Smooth muscle cell (in vitro differentiated cells): ENCODE measurements around the gene ARHGEF37. TPM values are rescaled to one million over a fixed set of nuclear protein-coding genes. Genes with fewer than 3 reads are reported as not detected.

Experiments
- DNase-seq: peaks from one replicate; lab custom pipeline; 2025; ENCODE audit not compliant: unreplicated experiment; lab: John Stamatoyannopoulos, UW
- H2AFZ ChIP-seq: fragments of 200-600 bp; sonication (generic); 2 replicates; pipeline ENCODE4 v1.6.0; 2016; ENCODE audit warnings: antibody characterized with exemption, low read depth, mild to moderate bottlenecking
- H3F3A ChIP-seq: fragments of 200-600 bp; sonication (generic); 2 replicates; pipeline ENCODE4 v1.6.0; 2017; ENCODE audit warnings: antibody characterized with exemption, low read depth
- H3K27ac ChIP-seq: fragments of 200-600 bp; sonication (generic); 2 replicates; pipeline ENCODE4 v1.5.1; 2016; ENCODE audit warnings: low read depth, mild to moderate bottlenecking
- H3K27me3 ChIP-seq: fragments of 200-600 bp; sonication (generic); 2 replicates; pipeline ENCODE4 v1.6.1; 2016; ENCODE audit warnings: low read depth, mild to moderate bottlenecking
- H3K36me3 ChIP-seq: fragments of 200-600 bp; sonication (generic); 2 replicates; pipeline ENCODE4 v1.5.1; 2016; ENCODE audit warnings: low read depth
- H3K4me1 ChIP-seq: fragments of 200-600 bp; sonication (generic); 2 replicates; pipeline ENCODE4 v1.5.1; 2016; ENCODE audit warnings: low read depth
- H3K4me2 ChIP-seq: fragments of 200-600 bp; sonication (generic); 2 replicates; pipeline ENCODE4 v1.6.0; 2016; ENCODE audit warnings: mild to moderate bottlenecking
- H3K4me3 ChIP-seq: fragments of 200-600 bp; sonication (generic); 2 replicates; pipeline ENCODE4 v1.5.1; 2016; ENCODE audit warnings: mild to moderate bottlenecking
- H3K79me2 ChIP-seq: fragments of 200-600 bp; sonication (generic); 2 replicates; pipeline ENCODE4 v1.6.0; 2016; ENCODE audit warnings: low read depth, mild to moderate bottlenecking
- H3K9ac ChIP-seq: fragments of 200-600 bp; sonication (generic); 2 replicates; pipeline ENCODE4 v1.6.0; 2016; ENCODE audit warnings: low read depth
- H3K9me3 ChIP-seq: fragments of 200-600 bp; sonication (generic); replicated peaks from 2 replicates; pipeline ENCODE4 v1.5.1; 2016; ENCODE audit warnings: low read depth
- H4K20me1 ChIP-seq: fragments of 200-600 bp; sonication (generic); 2 replicates; pipeline ENCODE4 v1.6.0; 2016; ENCODE audit warnings: low read depth
- WGBS: methylation state at CpG from one replicate; pipeline ENCODE4 v1.1.7; 2016; ENCODE audit warnings: low lambda C conversion rate; 5-methylcytosine and 5-hydroxymethylcytosine counted together
- polyA plus RNA-seq: library from polyadenylated mRNA; unstranded; fragments of >200 nt; fragmentation: Nextera tagmentation; extraction: Ambion mirVana; gene quantifications from 2 replicates; pipeline ENCODE4 v1.2.1, GENCODE V29; 2016
- total RNA-seq: library from RNA; depleted of rRNA; stranded (reverse); fragments of >200 nt; gene quantifications from 2 replicates; pipeline ENCODE4 v1.2.3, GENCODE V29; 2014
- TF ChIP-seq, protein P1 (sequence below): fragments of 200-600 bp; sonication (generic); IDR thresholded peaks from 2 replicates; pipeline ENCODE4 v1.5.1; 2017; ENCODE audit warnings: borderline replicate concordance, mild to moderate bottlenecking, antibody characterized with exemption; ENCODE audit not compliant: insufficient read depth, poor library complexity, severe bottlenecking

The ARHGEF37 gene
- total and polyA plus RNA-seq, 2 experiments from 2014 or later = 0.70 to 1.4 TPM

DNA sequence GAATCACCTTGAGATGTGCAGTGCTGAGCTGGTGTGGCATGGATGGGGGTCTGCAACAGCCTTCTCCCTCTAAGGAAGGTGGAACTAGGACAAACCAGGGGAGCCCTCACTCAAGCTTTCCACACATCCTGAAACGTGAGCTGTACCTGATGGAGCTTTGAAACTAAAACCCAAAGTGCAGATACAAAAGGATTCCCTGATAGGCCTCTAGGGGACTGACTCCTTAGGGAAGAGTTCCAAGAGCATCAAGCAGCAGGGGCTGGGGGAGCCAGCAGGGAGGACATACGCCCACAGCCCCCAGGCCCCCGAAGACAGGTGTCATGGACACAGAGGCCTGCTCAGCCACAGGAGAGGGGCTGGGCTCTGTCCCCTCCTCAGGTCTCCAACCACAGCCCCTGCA is 17.7 kb downstream of the ARHGEF37 start:
- Histone ChIP-seq H3F3A (no peaks in the 10 kb centered on the region), H4K20me1 (no peaks in the 10 kb centered on the region), H3K36me3 (no peaks in the 10 kb centered on the region), H3K4me1 (no peaks in the 10 kb centered on the region), H3K27ac (no peak overlapping the region), H3K9ac (no peak overlapping the region), H3K79me2 (no peaks in the 10 kb centered on the region), H3K4me2 (no peak overlapping the region), H3K9me3 (no peaks in the 10 kb centered on the region), H3K27me3 (no peaks in the 10 kb centered on the region), H3K4me3 (no peak overlapping the region), H2AFZ (no peak overlapping the region)
- TF ChIP-seq, protein P1, sequence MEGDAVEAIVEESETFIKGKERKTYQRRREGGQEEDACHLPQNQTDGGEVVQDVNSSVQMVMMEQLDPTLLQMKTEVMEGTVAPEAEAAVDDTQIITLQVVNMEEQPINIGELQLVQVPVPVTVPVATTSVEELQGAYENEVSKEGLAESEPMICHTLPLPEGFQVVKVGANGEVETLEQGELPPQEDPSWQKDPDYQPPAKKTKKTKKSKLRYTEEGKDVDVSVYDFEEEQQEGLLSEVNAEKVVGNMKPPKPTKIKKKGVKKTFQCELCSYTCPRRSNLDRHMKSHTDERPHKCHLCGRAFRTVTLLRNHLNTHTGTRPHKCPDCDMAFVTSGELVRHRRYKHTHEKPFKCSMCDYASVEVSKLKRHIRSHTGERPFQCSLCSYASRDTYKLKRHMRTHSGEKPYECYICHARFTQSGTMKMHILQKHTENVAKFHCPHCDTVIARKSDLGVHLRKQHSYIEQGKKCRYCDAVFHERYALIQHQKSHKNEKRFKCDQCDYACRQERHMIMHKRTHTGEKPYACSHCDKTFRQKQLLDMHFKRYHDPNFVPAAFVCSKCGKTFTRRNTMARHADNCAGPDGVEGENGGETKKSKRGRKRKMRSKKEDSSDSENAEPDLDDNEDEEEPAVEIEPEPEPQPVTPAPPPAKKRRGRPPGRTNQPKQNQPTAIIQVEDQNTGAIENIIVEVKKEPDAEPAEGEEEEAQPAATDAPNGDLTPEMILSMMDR = no peak
- DNase-seq = no peak
- 87% methylated on average over 3 of the region's 3 CpGs for WGBS

DNA sequence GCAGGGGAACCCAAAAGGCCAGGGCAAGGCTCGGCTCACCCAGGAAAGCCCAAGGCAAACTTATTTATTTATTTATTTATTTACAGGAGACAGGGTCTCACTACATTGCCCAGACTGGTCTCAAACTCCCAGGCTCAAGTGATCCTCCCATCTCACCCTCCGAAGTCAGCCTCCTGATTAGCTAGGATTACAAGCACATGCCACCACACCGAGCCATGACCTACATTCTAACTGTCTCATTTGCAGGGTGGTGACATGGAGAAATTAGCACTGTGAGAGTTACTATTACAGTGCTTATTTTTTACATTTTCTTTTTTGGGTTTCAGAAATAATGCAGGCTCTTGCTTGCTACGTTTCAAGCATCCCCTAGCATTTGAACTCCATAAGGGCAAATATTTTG is 18.1 kb downstream of the ARHGEF37 start:
- Histone ChIP-seq H3K36me3 (no peaks in the 10 kb centered on the region), H4K20me1 (no peaks in the 10 kb centered on the region), H3K79me2 (no peaks in the 10 kb centered on the region), H3K27me3 (no peaks in the 10 kb centered on the region), H3K9me3 (no peaks in the 10 kb centered on the region), H3K4me3 (no peak overlapping the region), H2AFZ (no peak overlapping the region), H3K9ac (no peak overlapping the region), H3K27ac (no peak overlapping the region), H3F3A (no peaks in the 10 kb centered on the region), H3K4me1 (no peaks in the 10 kb centered on the region), H3K4me2 (no peak overlapping the region)
- 67% methylated on average over 4 of the region's 4 CpGs for WGBS
- TF ChIP-seq, protein P1 = no peak
- DNase-seq = no peak

DNA sequence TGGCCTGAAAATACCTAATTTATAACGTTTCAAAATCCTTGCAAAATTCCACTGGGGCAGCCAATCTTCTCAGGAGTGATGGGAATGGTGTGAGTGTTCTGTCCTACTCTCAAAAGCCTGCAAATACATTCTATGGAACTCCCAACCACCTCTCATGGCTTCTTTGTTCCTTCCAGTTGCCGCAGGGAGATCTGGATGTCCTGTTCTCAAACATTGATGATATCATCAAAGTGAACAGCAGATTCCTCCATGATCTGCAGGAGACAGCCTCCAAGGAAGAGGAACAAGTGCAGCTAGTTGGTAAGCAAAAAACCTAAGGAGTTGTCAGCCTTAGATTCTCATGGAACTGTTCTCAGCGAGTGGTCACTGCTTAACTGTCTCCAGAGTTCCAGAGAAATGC is 19.6 kb downstream of the ARHGEF37 start:
- no peaks in the 10 kb centered on the region for H3K9me3 ChIP-seq
- H3K27ac ChIP-seq = no peak overlapping the region
- no peak for DNase-seq
- H3K4me1 ChIP-seq = no peaks in the 10 kb centered on the region
- no peak overlapping the region for H2AFZ ChIP-seq
- H3K4me3 ChIP-seq = no peak overlapping the region
- no peaks in the 10 kb centered on the region for H4K20me1 ChIP-seq
- no peak overlapping the region for H3K9ac ChIP-seq
- WGBS = 84% methylated on average over 3 of the region's 3 CpGs
- TF ChIP-seq, protein P1 = no peak
- no peaks in the 10 kb centered on the region for H3K36me3 ChIP-seq
- H3F3A ChIP-seq = no peaks in the 10 kb centered on the region
- no peaks in the 10 kb centered on the region for H3K27me3 ChIP-seq
- no peaks in the 10 kb centered on the region for H3K79me2 ChIP-seq
- no peak overlapping the region for H3K4me2 ChIP-seq

DNA sequence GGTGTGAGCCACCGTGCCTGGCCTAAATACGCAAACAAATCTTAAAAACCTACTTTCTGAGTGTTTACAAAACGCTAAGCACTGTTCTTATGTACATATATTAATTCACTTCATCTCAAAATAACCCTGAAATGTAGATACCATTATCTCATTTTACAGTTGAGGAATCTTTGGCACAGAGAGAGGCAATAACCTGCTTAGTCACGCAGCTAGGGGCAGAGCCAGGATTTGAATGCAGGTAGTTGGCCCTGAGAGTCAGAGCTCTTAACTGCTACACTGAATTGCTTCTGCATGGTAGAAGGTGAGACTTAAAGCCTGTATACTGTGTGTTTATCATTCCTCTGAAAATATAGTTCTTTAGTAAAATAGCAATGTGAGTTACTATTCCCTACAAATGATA is 21.9 kb downstream of the ARHGEF37 start:
- TF ChIP-seq, protein P1 = no peak
- H3K9me3 ChIP-seq = no peaks in the 10 kb centered on the region
- 92% methylated on average over 4 of the region's 4 CpGs for WGBS
- no peaks in the 10 kb centered on the region for H3K27me3 ChIP-seq
- H3K4me1 ChIP-seq = no peaks in the 10 kb centered on the region
- no peak overlapping the region for H3K9ac ChIP-seq
- no peaks in the 10 kb centered on the region for H3K36me3 ChIP-seq
- H4K20me1 ChIP-seq = no peaks in the 10 kb centered on the region
- H3K4me3 ChIP-seq = no peak overlapping the region
- no peak overlapping the region for H3K4me2 ChIP-seq
- DNase-seq = no peak
- H3K27ac ChIP-seq = no peak overlapping the region
- no peak overlapping the region for H2AFZ ChIP-seq
- H3F3A ChIP-seq = no peaks in the 10 kb centered on the region
- no peaks in the 10 kb centered on the region for H3K79me2 ChIP-seq
